IMR-90 (cell line): ENCODE measurements around the gene PALM2AKAP2. TPM values are rescaled to one million over a fixed set of nuclear protein-coding genes. Genes with fewer than 3 reads are reported as not detected.

Experiments used
- ATAC-seq: fragments of 200-7000 bp; cut with Tn5 transposase; 2 replicates; pipeline ENCODE4 v1.9.1; 2020; ENCODE audit warnings: low read depth, mild to moderate bottlenecking, moderate library complexity
- BruUV-seq: library from RNA; stranded (reverse); fragments of 400-500 nt; replicated peaks from 2 replicates; lab custom pipeline; 2021; lab: Mats Ljungman, UMichigan
- CTCF ChIA-PET: fragments of 300-600 bp; formaldehyde crosslinking; extraction: SDS; loops from one replicate; lab custom pipeline; 2021; ENCODE audit warnings: antibody characterized with exemption; lab: Yijun Ruan, JAX
- POLR2A ChIA-PET: fragments of 300-600 bp; sonication (Branson Sonifier 250); formaldehyde crosslinking; loops from one replicate; lab custom pipeline; 2022; ENCODE audit warnings: antibody characterized with exemption; ENCODE audit not compliant: unreplicated experiment; lab: Charles Lee
- DNase-seq: peaks from one replicate; pipeline ENCODE4 v3.0.0; 2013
- H2AFZ ChIP-seq: replicated peaks from 2 replicates; pipeline ENCODE3; 2013; ENCODE audit warnings: low read length, mild to moderate bottlenecking; ENCODE audit not compliant: poor library complexity
- H2AK5ac ChIP-seq: 2 replicates; pipeline ENCODE4 v1.6.1; 2013; ENCODE audit warnings: low read depth, low read length, inconsistent platforms
- H2AK9ac ChIP-seq: replicated peaks from 2 replicates; pipeline ENCODE3; 2013; ENCODE audit warnings: mild to moderate bottlenecking, low read depth, low read length, moderate library complexity; ENCODE audit not compliant: poor library complexity
- H2BK120ac ChIP-seq: 2 replicates; pipeline ENCODE4 v1.6.1; 2013; ENCODE audit warnings: low read depth, low read length, inconsistent platforms
- H2BK15ac ChIP-seq: 3 replicates; pipeline ENCODE4 v1.6.1; 2013; ENCODE audit warnings: low read depth, low read length, inconsistent platforms
- H2BK20ac ChIP-seq: 2 replicates; pipeline ENCODE4 v1.6.1; 2013; ENCODE audit warnings: low read depth, mild to moderate bottlenecking, inconsistent platforms, low read length, moderate library complexity
- H2BK5ac ChIP-seq: 2 replicates; pipeline ENCODE4 v1.6.1; 2013; ENCODE audit warnings: mild to moderate bottlenecking, low read depth, low read length, inconsistent platforms; ENCODE audit not compliant: poor library complexity, severe bottlenecking
- H3K14ac ChIP-seq: replicated peaks from 2 replicates; pipeline ENCODE4 v1.6.1; 2013; ENCODE audit warnings: low read depth, low read length, inconsistent platforms
- H3K18ac ChIP-seq: 2 replicates; pipeline ENCODE4 v1.6.1; 2013; ENCODE audit warnings: low read depth, low read length, control low read depth
- H3K23ac ChIP-seq: 2 replicates; pipeline ENCODE4 v1.6.1; 2013; ENCODE audit warnings: low read depth, low read length, inconsistent platforms
- H3K27ac ChIP-seq: 2 replicates; pipeline ENCODE4 v1.5.1; 2013; ENCODE audit warnings: mild to moderate bottlenecking, control low read depth, low read length; ENCODE audit not compliant: insufficient read depth
- H3K27me3 ChIP-seq: 2 replicates; pipeline ENCODE4 v1.6.1; 2013; ENCODE audit warnings: low read length; ENCODE audit not compliant: control insufficient read depth, insufficient read depth
- H3K36me3 ChIP-seq: 2 replicates; pipeline ENCODE4 v1.6.1; 2013; ENCODE audit warnings: low read length, mixed read lengths; ENCODE audit not compliant: control insufficient read depth, insufficient read depth
- H3K4ac ChIP-seq: 2 replicates; pipeline ENCODE4 v1.6.1; 2013; ENCODE audit warnings: low read depth, low read length, inconsistent platforms
- H3K4me1 ChIP-seq: 2 replicates; pipeline ENCODE4 v1.6.1; 2013; ENCODE audit warnings: low read length, mixed read lengths; ENCODE audit not compliant: control insufficient read depth, insufficient read depth
- H3K4me2 ChIP-seq: 2 replicates; pipeline ENCODE4 v1.6.1; 2013; ENCODE audit warnings: low read depth, mild to moderate bottlenecking, control low read depth, low read length, moderate library complexity
- H3K4me3 ChIP-seq: 2 replicates; pipeline ENCODE4 v1.5.1; 2013; ENCODE audit warnings: low read depth, mild to moderate bottlenecking, control low read depth, low read length, moderate library complexity; ENCODE audit not compliant: insufficient read depth
- H3K56ac ChIP-seq: 2 replicates; pipeline ENCODE4 v1.6.1; 2013; ENCODE audit warnings: low read length, inconsistent platforms; ENCODE audit not compliant: insufficient read depth; ENCODE audit errors: extremely low read depth
- H3K79me1 ChIP-seq, 2 experiments: 2 replicates each; pipeline ENCODE4 v1.6.1; 2013; ENCODE audit warnings: low read length in 2 of 2, inconsistent platforms in 1 of 2, low read depth in 1 of 2
- H3K9ac ChIP-seq: 2 replicates; pipeline ENCODE4 v1.6.1; 2013; ENCODE audit warnings: low read depth, low read length, control low read depth
- H3K9me1 ChIP-seq: 2 replicates; pipeline ENCODE4 v1.6.1; 2013; ENCODE audit warnings: low read length, inconsistent platforms; ENCODE audit not compliant: insufficient read depth
- H3K9me3 ChIP-seq: 2 replicates; pipeline ENCODE4 v1.6.1; 2013; ENCODE audit warnings: low read length; ENCODE audit not compliant: control insufficient read depth, insufficient read depth
- H4K20me1 ChIP-seq: 2 replicates; pipeline ENCODE4 v1.6.1; 2013; ENCODE audit warnings: low read length, inconsistent platforms; ENCODE audit not compliant: insufficient read depth
- H4K5ac ChIP-seq: 2 replicates; pipeline ENCODE4 v1.6.1; 2013; ENCODE audit warnings: mild to moderate bottlenecking, low read depth, low read length, control low read depth
- H4K8ac ChIP-seq, 2 experiments: 2 replicates each; pipeline ENCODE4 v1.6.1; 2013; ENCODE audit warnings: low read depth in 2 of 2, low read length in 2 of 2, control low read depth in 1 of 2, inconsistent platforms in 1 of 2
- H4K91ac ChIP-seq: 2 replicates; pipeline ENCODE4 v1.6.1; 2013; ENCODE audit warnings: low read depth, low read length, inconsistent platforms; ENCODE audit not compliant: insufficient read depth
- BHLHE40 ChIP-seq: fragments of 150-350 bp; IDR thresholded peaks from 2 replicates; pipeline ENCODE4 v1.6.1; 2016; ENCODE audit warnings: mild to moderate bottlenecking, low read depth, low read length
- CEBPB ChIP-seq: IDR thresholded peaks from 2 replicates; pipeline ENCODE4 v1.6.1; 2012; ENCODE audit warnings: low read depth, low read length, improper control_type of control experiment
- CHD1 ChIP-seq: IDR thresholded peaks from 2 replicates; pipeline ENCODE4 v1.6.1; 2012; ENCODE audit warnings: low read depth, low read length, improper control_type of control experiment
- CTCF ChIP-seq: conservative IDR thresholded peaks from 2 replicates; pipeline ENCODE4 v1.5.1; 2012; ENCODE audit warnings: mild to moderate bottlenecking, low read depth, low read length, improper control_type of control experiment
- ELK1 ChIP-seq: fragments of 150-350 bp; IDR thresholded peaks from 2 replicates; pipeline ENCODE4 v1.6.1; 2016; ENCODE audit warnings: low read depth, mild to moderate bottlenecking, low read length, moderate library complexity, borderline replicate concordance
- FOS ChIP-seq: fragments of 150-350 bp; IDR thresholded peaks from 2 replicates; pipeline ENCODE4 v1.6.1; 2016; ENCODE audit warnings: low read depth, low read length
- MAFK ChIP-seq: IDR thresholded peaks from 2 replicates; pipeline ENCODE4 v1.6.1; 2012; ENCODE audit warnings: low read depth, low read length, improper control_type of control experiment
- MAZ ChIP-seq: IDR thresholded peaks from 2 replicates; pipeline ENCODE4 v1.6.1; 2012; ENCODE audit warnings: low read depth, mild to moderate bottlenecking, low read length, improper control_type of control experiment, moderate library complexity, borderline replicate concordance
- MXI1 ChIP-seq: IDR thresholded peaks from 2 replicates; pipeline ENCODE4 v1.6.1; 2012; ENCODE audit warnings: low read depth, mild to moderate bottlenecking, low read length, moderate library complexity, borderline replicate concordance
- NFE2L2 ChIP-seq: fragments of 150-350 bp; IDR thresholded peaks from 2 replicates; pipeline ENCODE4 v1.6.1; 2016; ENCODE audit warnings: low read depth, mild to moderate bottlenecking, low read length
- POLR2A ChIP-seq: IDR thresholded peaks from 2 replicates; pipeline ENCODE4 v1.6.1; 2012; ENCODE audit warnings: mild to moderate bottlenecking, low read depth, low read length
- RAD21 ChIP-seq: IDR thresholded peaks from 2 replicates; pipeline ENCODE4 v1.6.1; 2012; ENCODE audit warnings: low read length, improper control_type of control experiment
- RCOR1 ChIP-seq: IDR thresholded peaks from 2 replicates; pipeline ENCODE4 v1.6.1; 2012; ENCODE audit warnings: mild to moderate bottlenecking, low read length, improper control_type of control experiment; ENCODE audit not compliant: insufficient replicate concordance
- RFX5 ChIP-seq: IDR thresholded peaks from 2 replicates; pipeline ENCODE4 v1.8.0; 2012; ENCODE audit warnings: low read depth, mild to moderate bottlenecking, low read length, moderate library complexity
- SMC3 ChIP-seq: fragments of 150-350 bp; IDR thresholded peaks from 2 replicates; pipeline ENCODE4 v1.6.1; 2016; ENCODE audit warnings: low read depth, mild to moderate bottlenecking, antibody characterized with exemption, low read length, moderate library complexity
- USF2 ChIP-seq: fragments of 150-350 bp; IDR thresholded peaks from 2 replicates; pipeline ENCODE4 v1.6.1; 2017; ENCODE audit warnings: mild to moderate bottlenecking, antibody characterized with exemption, low read length, low read depth
- WGBS, 2 experiments: methylation state at CpG; one replicate each; pipeline versions ENCODE4 v1.1.5 to v1.1.7; 2013; ENCODE audit warnings: missing lambda C conversion rate in 2 of 2; ENCODE audit not compliant: insufficient read length in 1 of 2; ENCODE audit errors: extremely low coverage in 2 of 2; 5-methylcytosine and 5-hydroxymethylcytosine counted together
- dilution Hi-C: fragments of 300-500 bp; cut with HindIII; formaldehyde crosslinking; loops from one replicate; pipeline ENCODE4 v1.14.3; 2018; ENCODE audit warnings: low sequenced_read_pairs; ENCODE audit not compliant: unreplicated experiment
- in situ Hi-C: fragments of 300-500 bp; cut with MboI; formaldehyde crosslinking; loops from 3 replicates; pipeline ENCODE4 v1.14.3; 2019; ENCODE audit warnings: low sequenced_read_pairs, inconsistent platforms, mixed read lengths
- intact Hi-C: fragments of 100-400 bp; cut with micrococcal nuclease; formaldehyde crosslinking; loops from 2 replicates; pipeline ENCODE4 v1.10.0; 2022
- polyA plus RNA-seq, 3 experiments: library from polyadenylated mRNA; depleted of rRNA; stranded (reverse); fragments of >200 nt; gene quantifications; 2 replicates each; pipeline ENCODE4 v1.2.3, GENCODE V29; 2012; ENCODE audit warnings: low replicate concordance in 1 of 3
- total RNA-seq: library from RNA; depleted of rRNA; stranded (reverse); fragments of >200 nt; gene quantifications from 2 replicates; pipeline ENCODE4 v1.2.3, GENCODE V29; 2012

The PALM2AKAP2 gene
- total and polyA plus RNA-seq, 2 of the 4 experiments (the other 2 are of a cell fraction), result 3.2 to 14.2 TPM

GRCh38 chr9:109812818-109813281 is 32.9 kb downstream of the PALM2AKAP2 start:
- Histone ChIP-seq H3K27ac (no peak overlapping the region), H3K4ac (peak overlapping the region; percentile 16; the same call in 1 of the 2 replicates), H2BK15ac (no peak overlapping the region), H3K4me2 (no peak overlapping the region), H2AFZ (no peak overlapping the region), H3K9me1 (peaks cover 38% of the 10 kb centered on the region), H3K56ac (no peak overlapping the region), H3K14ac (no peak overlapping the region), H4K5ac (no peak overlapping the region), H2BK20ac (no peak overlapping the region), H3K4me1 (peaks cover 20% of the 10 kb centered on the region), H3K4me3 (no peak overlapping the region), H2AK9ac (no peak overlapping the region), H2BK120ac (no peak overlapping the region), H4K20me1 (no peaks in the 10 kb centered on the region), H2AK5ac (peak overlapping the region; percentile 38; the same call in 1 of the 2 replicates), H3K36me3 (peaks cover 1% of the 10 kb centered on the region; the same call in 1 of the 2 replicates), H4K91ac (no peak overlapping the region), H4K8ac (peak overlapping the region in 1 of 2 experiments; percentile 7; a peak in 1 of 4 replicates), H3K9me3 (no peaks in the 10 kb centered on the region), H3K9ac (no peak overlapping the region), H3K79me1 (peaks cover 21 to 68% of the 10 kb centered on the region in 2 experiments), H3K23ac (no peak overlapping the region), H3K18ac (no peak overlapping the region), H2BK5ac (no peak overlapping the region), H3K27me3 (no peaks in the 10 kb centered on the region)
- TF ChIP-seq SMC3 (no peak), ELK1 (no peak), BHLHE40 (no peak), USF2 (no peak), FOS (no peak), RCOR1 (no peak), CTCF (no peak), POLR2A (no peak), RAD21 (no peak), CHD1 (no peak), MAFK (no peak), RFX5 (no peak), MXI1 (no peak), CEBPB (no peak), MAZ (no peak), NFE2L2 (no peak)
- ATAC-seq, result no peak
- intact Hi-C loops, result no loop called here
- in situ Hi-C loops, result no loop called here
- 86% methylated on average over 1 of the region's 1 CpG; no CpG with 5 or more reads in 1 of the 2 experiments for WGBS, 2 experiments
- BruUV-seq, result no TSS peak
- POLR2A ChIA-PET, result no interaction called here
- dilution Hi-C loops, result no loop called here
- CTCF ChIA-PET, result no interaction called here
- DNase-seq, result no peak
